HG03135 (cell line): ENCODE results near the gene WDR1.

Experiments
- ATAC-seq: cut with Tn5 transposase; IDR thresholded peaks from one replicate; pipeline ENCODE4 v1.9.1; 2021; ENCODE audit warnings: mild to moderate bottlenecking, moderate library complexity; ENCODE audit not compliant: unreplicated experiment

WDR1 gene

GRCh38 chr4:10086506-10087120, 30.0 kb downstream of the WDR1 start:
- ATAC-seq = no peak

- ATAC-seq = no peak
Measured at GRCh38 chr4:10085828-10086505, 30.6 kb downstream of the WDR1 start.

GRCh38 chr4:10085386-10085785, 31.2 kb downstream of the WDR1 start:
- no peak for ATAC-seq

DNA sequence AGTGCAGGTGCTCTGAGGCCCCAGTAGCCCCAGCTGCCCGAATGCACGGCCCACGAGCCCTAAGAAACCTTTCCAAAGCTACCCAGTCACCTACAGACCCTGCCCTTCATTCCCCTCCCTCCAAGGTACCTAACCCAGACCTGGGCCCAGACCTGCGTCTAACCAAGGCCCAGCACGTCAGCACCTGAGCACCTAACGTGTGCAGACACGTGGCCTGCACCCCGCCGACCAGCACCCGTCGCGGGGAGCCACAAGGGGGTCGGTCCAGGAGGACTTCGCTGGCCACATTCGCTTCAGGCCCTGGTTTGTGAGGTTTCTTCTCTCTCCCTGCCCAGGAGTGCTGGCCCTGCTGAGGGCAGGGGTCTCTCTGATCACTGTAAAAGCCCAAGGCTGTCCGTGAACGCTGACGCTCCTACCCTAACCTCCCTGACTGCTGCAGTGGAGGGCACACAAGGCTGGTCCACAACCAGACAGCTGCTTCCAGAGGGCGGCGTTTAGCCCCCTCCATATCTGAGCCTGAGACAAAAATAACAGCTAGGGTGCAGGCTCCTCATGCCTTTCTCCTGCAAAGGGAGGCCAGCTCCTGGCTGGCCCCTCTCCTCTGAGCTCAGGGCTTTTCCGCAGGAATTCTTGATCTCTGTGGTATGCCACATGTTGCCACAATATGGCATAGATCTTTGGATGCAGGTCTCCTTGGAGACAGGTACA, 31.8 kb downstream of the WDR1 start:
- ATAC-seq = no peak

- no peak for ATAC-seq
Measured at GRCh38 chr4:10083861-10084641, 32.5 kb downstream of the WDR1 start.

- ATAC-seq = no peak
Measured at GRCh38 chr4:10083331-10083771, 33.2 kb downstream of the WDR1 start.

DNA sequence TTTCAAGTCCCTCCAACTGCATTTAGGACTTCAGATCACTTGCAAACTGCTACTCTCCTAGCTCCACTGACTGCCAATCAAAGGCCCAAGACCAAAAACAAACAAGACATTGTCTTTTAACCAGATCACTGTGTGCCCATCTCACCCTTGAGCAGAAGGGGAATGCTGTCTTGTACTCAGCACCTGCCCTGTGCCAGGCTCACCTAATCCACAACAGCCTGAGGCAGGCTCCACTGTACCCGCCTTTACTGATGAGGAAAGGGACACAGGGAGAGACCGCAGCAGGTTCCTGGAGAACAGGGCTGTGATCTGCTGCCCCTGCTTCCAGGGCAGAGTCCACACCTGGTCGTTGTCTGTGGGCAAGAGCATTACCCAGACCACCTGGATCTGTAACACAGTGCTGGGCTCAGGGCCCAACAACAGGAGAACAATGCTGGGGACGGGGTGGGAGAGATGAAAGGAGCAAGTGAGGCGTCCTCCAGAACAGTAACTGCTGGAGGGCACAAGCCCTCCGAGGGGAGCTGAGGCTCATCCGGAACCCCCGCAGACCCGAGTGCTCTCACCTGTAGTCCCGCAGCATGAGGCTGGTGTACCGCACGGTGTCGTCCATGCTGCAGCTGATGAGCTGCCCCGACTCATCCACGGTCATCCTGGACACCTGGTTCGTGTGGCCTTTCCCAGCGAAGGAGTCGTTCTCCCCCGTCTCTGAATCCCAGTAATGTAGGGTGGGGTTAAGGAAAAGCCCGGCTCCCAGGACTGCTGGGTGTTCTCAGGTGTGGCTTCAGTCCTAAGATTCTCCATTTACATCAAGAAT, 33.9 kb downstream of the WDR1 start:
- ATAC-seq = no peak

GRCh38 chr4:10082047-10082446, 34.6 kb downstream of the WDR1 start:
- ATAC-seq = no peak

DNA sequence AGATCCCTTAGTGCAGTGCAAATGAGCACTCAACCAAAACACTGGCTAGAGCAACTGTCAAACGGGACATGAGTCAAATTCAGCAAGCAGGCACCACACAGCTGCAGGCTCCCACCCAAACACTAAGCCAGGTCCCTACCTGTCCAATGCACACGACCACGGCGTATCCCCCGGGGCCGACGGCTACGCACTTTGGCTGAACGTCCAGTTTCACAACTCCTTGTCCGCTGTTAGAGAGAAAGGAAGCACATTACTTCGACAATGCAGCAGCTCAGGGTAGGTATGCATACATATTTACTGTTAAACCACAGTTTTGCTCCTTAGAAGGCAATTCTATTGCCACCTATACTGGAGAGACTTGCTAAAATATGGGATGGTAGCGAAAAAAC, 35.4 kb downstream of the WDR1 start:
- ATAC-seq = no peak

GRCh38 chr4:10080589-10081217, 35.9 kb downstream of the WDR1 start:
- no peak for ATAC-seq

- no peak for ATAC-seq
Measured at GRCh38 chr4:10079912-10080588, 36.5 kb downstream of the WDR1 start.

DNA sequence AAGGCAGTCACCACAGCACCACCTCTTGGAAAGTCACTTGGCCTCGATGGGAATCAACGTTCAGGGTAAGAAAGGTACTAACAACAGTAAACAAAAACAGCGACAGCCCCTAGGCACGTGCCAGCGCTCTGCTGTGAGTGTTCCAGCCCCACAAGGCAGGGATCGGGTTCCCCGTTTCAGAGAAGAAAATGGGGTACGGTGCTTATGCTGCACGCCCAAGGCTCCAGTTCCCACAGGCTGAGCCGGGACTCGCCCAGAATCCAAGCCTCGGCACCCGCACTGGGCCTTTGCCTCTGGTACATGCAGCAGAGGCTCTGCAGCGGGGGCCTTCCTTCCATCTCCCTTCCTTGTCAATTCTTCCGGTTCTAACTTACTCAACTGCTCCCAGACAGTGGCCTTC, 37.3 kb downstream of the WDR1 start:
- ATAC-seq = no peak

- ATAC-seq = no peak
Measured at GRCh38 chr4:10078481-10079233, 37.9 kb downstream of the WDR1 start.

- no peak for ATAC-seq
Measured at GRCh38 chr4:10077483-10078335, 38.9 kb downstream of the WDR1 start.

DNA sequence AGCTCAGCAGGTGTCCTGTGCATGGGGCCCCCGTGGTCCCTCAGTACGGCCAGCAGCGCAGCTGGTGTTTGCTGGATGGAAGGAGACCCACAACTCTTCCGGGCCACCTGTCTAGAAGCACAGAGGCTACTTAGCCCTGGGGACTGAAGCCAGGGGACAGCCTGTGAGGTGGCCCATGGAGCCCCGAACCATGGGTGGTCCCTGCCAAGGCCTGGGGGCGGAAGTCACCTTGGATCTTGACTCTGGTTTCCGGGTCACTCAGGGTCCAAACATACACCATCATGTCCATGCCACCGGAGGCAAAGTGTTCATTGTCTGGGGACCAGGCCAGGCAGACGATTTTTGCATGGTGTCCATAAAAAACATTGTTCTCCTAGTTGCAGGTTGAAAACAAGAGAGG, 39.5 kb downstream of the WDR1 start:
- ATAC-seq = no peak

- no peak for ATAC-seq
Measured at GRCh38 chr4:10075953-10076391, 40.6 kb downstream of the WDR1 start.

DNA sequence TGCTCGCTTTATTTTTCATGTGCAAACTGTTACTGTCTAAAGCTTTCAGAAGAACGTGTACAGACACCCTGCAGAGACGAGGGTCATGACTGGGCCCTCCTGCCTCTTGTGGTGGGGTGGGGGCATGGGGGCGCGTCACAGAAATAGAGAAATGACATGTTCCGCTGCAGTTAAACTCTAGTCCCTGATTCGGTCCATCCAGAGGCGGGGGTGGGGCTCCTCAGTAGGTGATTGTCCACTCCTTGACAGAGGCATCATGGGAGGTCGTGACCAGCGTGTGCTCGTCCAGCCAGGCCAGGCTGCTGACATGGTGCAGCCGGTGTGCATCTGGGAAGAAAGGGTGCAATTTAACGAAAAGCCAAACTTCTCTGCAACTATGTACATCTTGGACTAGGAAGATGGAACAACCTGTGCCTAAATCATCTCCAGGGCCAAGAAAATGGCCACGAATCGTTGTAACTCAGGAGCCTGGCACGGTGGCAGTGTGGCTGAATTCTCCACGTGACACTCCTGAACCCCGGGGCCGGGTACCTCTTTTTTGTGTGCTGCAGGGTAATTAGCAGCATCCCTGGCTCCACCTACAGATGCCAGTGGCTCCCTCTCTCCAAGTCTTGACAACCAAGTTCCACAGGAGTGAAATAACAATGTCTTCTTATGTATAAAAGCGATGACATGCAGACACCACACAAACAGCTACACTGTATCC, 41.3 kb downstream of the WDR1 start:
- no peak for ATAC-seq
